ENCODE results near the gene NELFB.

DNA sequence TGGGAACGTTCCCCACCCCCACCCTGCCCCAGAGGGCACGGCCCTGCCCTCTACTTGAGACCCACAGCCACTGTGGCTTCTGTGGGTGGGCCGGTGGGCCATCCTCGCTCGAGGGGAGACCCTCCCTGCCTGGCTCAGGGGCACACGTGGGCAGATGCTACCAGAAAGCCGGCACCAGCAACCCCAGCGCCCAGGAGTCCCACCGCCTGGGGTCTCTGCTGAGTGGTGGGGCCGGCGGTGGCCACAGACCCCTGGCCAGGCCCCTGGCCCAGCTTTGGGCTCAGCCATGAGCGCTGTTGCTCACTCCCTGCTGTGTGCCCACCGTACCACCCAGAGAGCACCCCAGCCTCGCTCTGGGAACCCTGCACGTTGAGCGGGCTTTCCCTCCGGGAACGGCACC lies 63.5 kb downstream of the NELFB start:
- TF ChIP-seq, protein P1, sequence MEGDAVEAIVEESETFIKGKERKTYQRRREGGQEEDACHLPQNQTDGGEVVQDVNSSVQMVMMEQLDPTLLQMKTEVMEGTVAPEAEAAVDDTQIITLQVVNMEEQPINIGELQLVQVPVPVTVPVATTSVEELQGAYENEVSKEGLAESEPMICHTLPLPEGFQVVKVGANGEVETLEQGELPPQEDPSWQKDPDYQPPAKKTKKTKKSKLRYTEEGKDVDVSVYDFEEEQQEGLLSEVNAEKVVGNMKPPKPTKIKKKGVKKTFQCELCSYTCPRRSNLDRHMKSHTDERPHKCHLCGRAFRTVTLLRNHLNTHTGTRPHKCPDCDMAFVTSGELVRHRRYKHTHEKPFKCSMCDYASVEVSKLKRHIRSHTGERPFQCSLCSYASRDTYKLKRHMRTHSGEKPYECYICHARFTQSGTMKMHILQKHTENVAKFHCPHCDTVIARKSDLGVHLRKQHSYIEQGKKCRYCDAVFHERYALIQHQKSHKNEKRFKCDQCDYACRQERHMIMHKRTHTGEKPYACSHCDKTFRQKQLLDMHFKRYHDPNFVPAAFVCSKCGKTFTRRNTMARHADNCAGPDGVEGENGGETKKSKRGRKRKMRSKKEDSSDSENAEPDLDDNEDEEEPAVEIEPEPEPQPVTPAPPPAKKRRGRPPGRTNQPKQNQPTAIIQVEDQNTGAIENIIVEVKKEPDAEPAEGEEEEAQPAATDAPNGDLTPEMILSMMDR (IDR thresholded peaks at IDR 0.05) = no peak
- TF ChIP-seq POLR2A (IDR thresholded peaks at IDR 0.05) = no peak
